Fibroblast of lung (primary cell): Measurements from ENCODE around the gene CLEC19A. TPM values are rescaled to one million over a fixed set of nuclear protein-coding genes. Genes with fewer than 3 reads are reported as not detected.

Source experiments
- DNase-seq, 2 donors: peaks; one replicate each; pipeline versions ENCODE4 v3.0.0 to v3.0.0-alpha.2; 2010; ENCODE audit warnings: low read depth in 2 of 2
- H2AFZ ChIP-seq: 2 replicates; pipeline ENCODE4 v1.5.1; 2012; ENCODE audit warnings: low read length, control low read depth, inconsistent platforms
- H3K27ac ChIP-seq: 2 replicates; pipeline ENCODE4 v1.5.1; 2011; ENCODE audit warnings: low read length, control low read depth; ENCODE audit not compliant: insufficient read depth
- H3K27me3 ChIP-seq: 2 replicates; pipeline ENCODE4 v1.5.1; 2011; ENCODE audit warnings: mild to moderate bottlenecking, low read length; ENCODE audit not compliant: control insufficient read depth, insufficient read depth
- H3K36me3 ChIP-seq: 2 replicates; pipeline ENCODE4 v1.5.1; 2011; ENCODE audit warnings: low read length; ENCODE audit not compliant: control insufficient read depth, insufficient read depth
- H3K4me1 ChIP-seq: 2 replicates; pipeline ENCODE4 v1.5.1; 2011; ENCODE audit warnings: low read length; ENCODE audit not compliant: control insufficient read depth, insufficient read depth; ENCODE audit errors: extremely low read depth
- H3K4me2 ChIP-seq: 2 replicates; pipeline ENCODE4 v1.5.1; 2011; ENCODE audit warnings: low read length, control low read depth; ENCODE audit not compliant: insufficient read depth; ENCODE audit errors: extremely low read depth
- H3K4me3 ChIP-seq, 4 experiments: fragments of 200-600 bp in 1 of 4; sonication (generic) in 1 of 4; replicated peaks in 1 of 4; 2 replicates each; pipeline ENCODE4 v1.5.1; 2011 to 2016; ENCODE audit warnings: low read length in 4 of 4, low read depth in 3 of 4, mild to moderate bottlenecking in 3 of 4, control low read depth in 2 of 4, inconsistent platforms in 1 of 4, mixed read lengths in 1 of 4; ENCODE audit not compliant: insufficient read depth in 1 of 4; ENCODE audit errors: control extremely low read depth in 1 of 4
- H3K79me2 ChIP-seq: 2 replicates; pipeline ENCODE4 v1.5.1; 2012; ENCODE audit warnings: mild to moderate bottlenecking, low read length, inconsistent platforms; ENCODE audit not compliant: control insufficient read depth, insufficient read depth
- H3K9ac ChIP-seq: 2 replicates; pipeline ENCODE4 v1.5.1; 2011; ENCODE audit warnings: mild to moderate bottlenecking, low read length, control low read depth; ENCODE audit not compliant: insufficient read depth
- H3K9me3 ChIP-seq: 2 replicates; pipeline ENCODE4 v1.5.1; 2012; ENCODE audit warnings: low read depth, low read length; ENCODE audit not compliant: control insufficient read depth, insufficient read depth
- H4K20me1 ChIP-seq: 2 replicates; pipeline ENCODE4 v1.5.1; 2011; ENCODE audit warnings: low read length; ENCODE audit not compliant: control insufficient read depth, insufficient read depth; ENCODE audit errors: extremely low read depth
- CTCF ChIP-seq, 2 donors: IDR thresholded peaks in 1 of 2; conservative IDR thresholded peaks in 1 of 2; 1 replicate in 1 of 2; 2 replicates in 1 of 2; pipeline ENCODE4 v1.5.1; 2011 to 2012; ENCODE audit warnings: low read length in 2 of 2, control low read depth in 1 of 2, inconsistent platforms in 1 of 2, low read depth in 1 of 2, mild to moderate bottlenecking in 1 of 2
- EZH2 ChIP-seq: IDR thresholded peaks from 2 replicates; pipeline ENCODE4 v1.5.1; 2012; ENCODE audit warnings: low read length, control low read depth, mild to moderate bottlenecking; ENCODE audit errors: missing control alignments
- polyA plus RNA-seq, 2 donors: library from polyadenylated mRNA; depleted of rRNA in 1 of 2; stranded (reverse) in 1 of 2; unstranded in 1 of 2; fragments of >200 nt; gene quantifications; 2 replicates each; pipeline ENCODE4 v1.2.1, GENCODE V29; 2011 to 2012; ENCODE audit warnings: missing spikeins in 1 of 2
- total RNA-seq: library from RNA; depleted of rRNA; stranded (reverse); fragments of >200 nt; gene quantifications from 2 replicates; pipeline ENCODE4 v1.2.1, GENCODE V29; 2014

CLEC19A gene
- total and polyA plus RNA-seq, 2 donors (not counting 1 experiment from before 2014, with no cell fraction given): not detected

- no peaks in the 10 kb centered on the region for H3K9me3 ChIP-seq
- H4K20me1 ChIP-seq: no peaks in the 10 kb centered on the region
- no peaks in the 10 kb centered on the region for H3K4me1 ChIP-seq
- DNase-seq: no peak
- H3K27ac ChIP-seq: no peak overlapping the region
- H2AFZ ChIP-seq: no peak overlapping the region
- H3K9ac ChIP-seq: no peak overlapping the region
- TF ChIP-seq EZH2 (no peak), CTCF (conservative IDR thresholded peaks at IDR 0.05 in 1 of 2, IDR thresholded peaks at IDR 0.05 in 1 of 2; ENCODE audit: low read depth in 1 of 2, low read length in 2 of 2) (no peak)
- H3K27me3 ChIP-seq: no peaks in the 10 kb centered on the region
- no peaks in the 10 kb centered on the region for H3K36me3 ChIP-seq
- H3K4me2 ChIP-seq: no peak overlapping the region
- H3K79me2 ChIP-seq: no peaks in the 10 kb centered on the region
- H3K4me3 ChIP-seq: no peak overlapping the region
These were observed 16.4 kb downstream of the CLEC19A start for GRCh38 chr16:19301931-19302330.

GRCh38 chr16:19304750-19305149, 19.2 kb downstream of the CLEC19A start:
- Histone ChIP-seq H4K20me1 (no peaks in the 10 kb centered on the region), H3K9ac (no peak overlapping the region), H3K9me3 (no peaks in the 10 kb centered on the region), H3K36me3 (no peaks in the 10 kb centered on the region), H2AFZ (no peak overlapping the region), H3K4me3 (no peak overlapping the region), H3K4me1 (no peaks in the 10 kb centered on the region), H3K79me2 (no peaks in the 10 kb centered on the region), H3K27ac (no peak overlapping the region), H3K27me3 (no peaks in the 10 kb centered on the region), H3K4me2 (no peak overlapping the region)
- TF ChIP-seq EZH2 (no peak), CTCF (conservative IDR thresholded peaks at IDR 0.05 in 1 of 2, IDR thresholded peaks at IDR 0.05 in 1 of 2; ENCODE audit: low read depth in 1 of 2, low read length in 2 of 2) (no peak)
- DNase-seq: peak in 1 of 2 donors; percentile 2

- no peak overlapping the region for H3K27ac ChIP-seq
- TF ChIP-seq EZH2: no peak
- no peak for TF ChIP-seq CTCF (conservative IDR thresholded peaks at IDR 0.05 in 1 of 2, IDR thresholded peaks at IDR 0.05 in 1 of 2; ENCODE audit: low read depth in 1 of 2, low read length in 2 of 2)
- no peaks in the 10 kb centered on the region for H3K4me1 ChIP-seq
- no peak overlapping the region for H3K9ac ChIP-seq
- H3K27me3 ChIP-seq: no peaks in the 10 kb centered on the region
- H3K79me2 ChIP-seq: no peaks in the 10 kb centered on the region
- DNase-seq: no peak
- H3K36me3 ChIP-seq: no peaks in the 10 kb centered on the region
- no peak overlapping the region for H3K4me2 ChIP-seq
- no peak overlapping the region for H3K4me3 ChIP-seq
- no peaks in the 10 kb centered on the region for H3K9me3 ChIP-seq
- H4K20me1 ChIP-seq: no peaks in the 10 kb centered on the region
- H2AFZ ChIP-seq: no peak overlapping the region
These were observed 19.9 kb downstream of the CLEC19A start for GRCh38 chr16:19305443-19305842.
